Measurements from ENCODE around the gene DPM3. TPM values are rescaled to one million over a fixed set of nuclear protein-coding genes. Genes with fewer than 3 reads are reported as not detected.

Gene DPM3
- total RNA-seq, 1 experiment from 2014 or later: 113 TPM

- no peak for ATAC-seq
- DNase-seq (ENCODE audit: low read depth, low spot score): no peak
- H2AFZ ChIP-seq (ENCODE audit: low read depth, low read length, poor library complexity, severe bottlenecking): no peak overlapping the region
- intact Hi-C loops (cut with micrococcal nuclease): no loop called here
- no peaks in the 10 kb centered on the region for H3K79me2 ChIP-seq (ENCODE audit: insufficient read depth, low read length)
- H3K4me2 ChIP-seq (ENCODE audit: low read length): no peak overlapping the region
- no peaks in the 10 kb centered on the region for H3K9me3 ChIP-seq (ENCODE audit: control insufficient read depth in 1 of 2, insufficient read depth in 1 of 2, low read depth in 1 of 2, low read length in 2 of 2)
- BruUV-seq (replicated peaks): no TSS peak
- H3K9me2 ChIP-seq (ENCODE audit: insufficient read depth): no peaks in the 10 kb centered on the region
- RAD21 ChIA-PET (ENCODE audit: low non-redundant PET in 1 of 2, low total read pairs in 2 of 2, uncharacterized antibody in 2 of 2, unreplicated experiment in 2 of 2): no interaction called here
- no peaks in the 10 kb centered on the region for H4K20me1 ChIP-seq (ENCODE audit: insufficient read depth)
- no peaks in the 10 kb centered on the region for H3K4me1 ChIP-seq (ENCODE audit: control insufficient read depth in 1 of 2, insufficient read depth in 2 of 2, low read length in 2 of 2)
- no peak overlapping the region for H3K9ac ChIP-seq (ENCODE audit: low read length)
- no peaks in the 10 kb centered on the region for H3K36me3 ChIP-seq (ENCODE audit: control insufficient read depth in 1 of 2, insufficient read depth in 2 of 2, low read length in 2 of 2)
- H3K27ac ChIP-seq (ENCODE audit: low read depth, low read length): no peak overlapping the region
- H3K27me3 ChIP-seq (ENCODE audit: insufficient read depth, low read length): no peaks in the 10 kb centered on the region
- POLR2A ChIA-PET: no interaction called here
- CTCF ChIA-PET: interaction anchor here (1.0 to 1.3 kb wide), 2 partner anchors 12 to 70 kb away, joined by 3 read pairs; partner anchors contain the start of gene KRTCAP2
- H3K4me3 ChIP-seq (replicated peaks in 1 of 2; ENCODE audit: low read depth in 1 of 2, low read length in 2 of 2): no peak overlapping the region
- no peak for TF ChIP-seq ZNF274 (IDR thresholded peaks at IDR 0.05; ENCODE audit: low read depth, low read length)
- no peak for TF ChIP-seq EZH2phosphoT487 (IDR thresholded peaks at IDR 0.05; ENCODE audit: borderline replicate concordance)
- no peak for TF ChIP-seq POLR2AphosphoS5 (IDR thresholded peaks at IDR 0.05; ENCODE audit: low read depth, low read length)
- TF ChIP-seq RAD21 (IDR thresholded peaks at IDR 0.05; ENCODE audit: low read depth): no peak
- no peak for TF ChIP-seq ATF3 (IDR thresholded peaks at IDR 0.05)
- no peak for TF ChIP-seq REST (IDR thresholded peaks at IDR 0.05; ENCODE audit: low read depth)
- no peak for TF ChIP-seq SRF (IDR thresholded peaks at IDR 0.05; ENCODE audit: low read depth)
- no peak for TF ChIP-seq POLR2A (IDR thresholded peaks at IDR 0.05; ENCODE audit: borderline replicate concordance, extremely low read depth, insufficient read depth, insufficient read length)
- TF ChIP-seq CTCF (IDR thresholded peaks at IDR 0.05 in 2 of 3, conservative IDR thresholded peaks at IDR 0.05 in 1 of 3; ENCODE audit: borderline replicate concordance in 1 of 3, insufficient read depth in 1 of 3, low read depth in 2 of 3, low read length in 2 of 3): no peak
- no peak for TF ChIP-seq MAX (IDR thresholded peaks at IDR 0.05)
- no peak for TF ChIP-seq TCF7L2 (IDR thresholded peaks at IDR 0.05; ENCODE audit: borderline replicate concordance, extremely low read depth, insufficient read depth, insufficient read length)
- no peak for TF ChIP-seq EZH2 (IDR thresholded peaks at IDR 0.05)
- TF ChIP-seq CEBPB (IDR thresholded peaks at IDR 0.05; ENCODE audit: low read depth): no peak
- TF ChIP-seq YY1 (IDR thresholded peaks at IDR 0.05; ENCODE audit: extremely low read depth, insufficient replicate concordance, low read depth, low read length): no peak
- TF ChIP-seq SP1 (IDR thresholded peaks at IDR 0.05; ENCODE audit: low read depth): no peak
Measured at GRCh38 chr1:155103325-155103724, 37.0 kb downstream of the DPM3 start.

Measured in HCT116 (cell line).